Measurements from ENCODE around the gene PLXND1. TPM values are rescaled to one million over a fixed set of nuclear protein-coding genes. Genes with fewer than 3 reads are reported as not detected.

The PLXND1 gene
- total RNA-seq, 2 experiments from 2014 or later: 4.7 to 6.0 TPM

- H3K79me2 ChIP-seq (ENCODE audit: insufficient read depth, low read depth, low read length): no peaks in the 10 kb centered on the region
- H3K4me3 ChIP-seq (ENCODE audit: low read depth, low read length, poor library complexity, severe bottlenecking): no peak overlapping the region
- TF ChIP-seq CTCF (conservative IDR thresholded peaks at IDR 0.05; ENCODE audit: low read length): no peak
- TF ChIP-seq EZH2phosphoT487 (IDR thresholded peaks at IDR 0.05; ENCODE audit: borderline replicate concordance, low read depth, low read length): no peak
- H3K4me2 ChIP-seq (ENCODE audit: low read length): no peak overlapping the region
- BruUV-seq (replicated peaks): no TSS peak
- peaks cover 29% of the 10 kb centered on the region for H3K4me1 ChIP-seq (ENCODE audit: insufficient read depth, low read length, poor library complexity, severe bottlenecking)
- POLR2A ChIA-PET: no interaction called here
- H3K36me3 ChIP-seq (ENCODE audit: insufficient read depth, low read length): no peaks in the 10 kb centered on the region
- H2AFZ ChIP-seq (ENCODE audit: low read length): no peak overlapping the region
- no peaks in the 10 kb centered on the region for H4K20me1 ChIP-seq (ENCODE audit: insufficient read depth, low read length)
- intact Hi-C loops (cut with micrococcal nuclease; ENCODE audit: unreplicated experiment): no loop called here
- CTCF ChIA-PET (ENCODE audit: unreplicated experiment): no interaction called here
- DNase-seq (ENCODE audit: low spot score): no peak
- H3K9me3 ChIP-seq (ENCODE audit: low read length): no peaks in the 10 kb centered on the region
- H3K9me2 ChIP-seq (ENCODE audit: insufficient read depth, low read length): no peaks in the 10 kb centered on the region
- no peak overlapping the region for H3K27ac ChIP-seq (ENCODE audit: low read depth, low read length, poor library complexity, severe bottlenecking)
Measured at GRCh38 chr3:129590215-129590614, 16.3 kb downstream of the PLXND1 start.

- CTCF ChIA-PET (ENCODE audit: unreplicated experiment): no interaction called here
Measured at GRCh38 chr3:129587566-129588210, 18.8 kb downstream of the PLXND1 start.

GRCh38 chr3:129586746-129587430 lies 19.6 kb downstream of the PLXND1 start:
- H3K4me1 ChIP-seq (ENCODE audit: insufficient read depth, low read length, poor library complexity, severe bottlenecking): peaks cover 16% of the 10 kb centered on the region
- intact Hi-C loops (cut with micrococcal nuclease; ENCODE audit: unreplicated experiment): no loop called here
- H3K4me3 ChIP-seq (ENCODE audit: low read depth, low read length, poor library complexity, severe bottlenecking): no peak overlapping the region
- no peaks in the 10 kb centered on the region for H4K20me1 ChIP-seq (ENCODE audit: insufficient read depth, low read length)
- no peak for DNase-seq (ENCODE audit: low spot score)
- H3K36me3 ChIP-seq (ENCODE audit: insufficient read depth, low read length): no peaks in the 10 kb centered on the region
- no peak overlapping the region for H3K27ac ChIP-seq (ENCODE audit: low read depth, low read length, poor library complexity, severe bottlenecking)
- no peaks in the 10 kb centered on the region for H3K9me3 ChIP-seq (ENCODE audit: low read length)
- no peak for TF ChIP-seq EZH2phosphoT487 (IDR thresholded peaks at IDR 0.05; ENCODE audit: borderline replicate concordance, low read depth, low read length)
- no peak for TF ChIP-seq CTCF (conservative IDR thresholded peaks at IDR 0.05; ENCODE audit: low read length)
- CTCF ChIA-PET (ENCODE audit: unreplicated experiment): no interaction called here
- H3K4me2 ChIP-seq (ENCODE audit: low read length): no peak overlapping the region
- no peaks in the 10 kb centered on the region for H3K79me2 ChIP-seq (ENCODE audit: insufficient read depth, low read depth, low read length)
- H3K9me2 ChIP-seq (ENCODE audit: insufficient read depth, low read length): no peaks in the 10 kb centered on the region
- POLR2A ChIA-PET: no interaction called here
- no peak overlapping the region for H2AFZ ChIP-seq (ENCODE audit: low read length)
- BruUV-seq (replicated peaks): no TSS peak

More at GRCh38 chr3:129587566-129588210, 18.8 kb downstream of the PLXND1 start:
- H3K36me3 ChIP-seq (ENCODE audit: insufficient read depth, low read length): no peaks in the 10 kb centered on the region
- H3K79me2 ChIP-seq (ENCODE audit: insufficient read depth, low read depth, low read length): no peaks in the 10 kb centered on the region
- H2AFZ ChIP-seq (ENCODE audit: low read length): no peak overlapping the region
- H4K20me1 ChIP-seq (ENCODE audit: insufficient read depth, low read length): no peaks in the 10 kb centered on the region
- peaks cover 19% of the 10 kb centered on the region for H3K4me1 ChIP-seq (ENCODE audit: insufficient read depth, low read length, poor library complexity, severe bottlenecking)
- H3K9me3 ChIP-seq (ENCODE audit: low read length): no peaks in the 10 kb centered on the region
- no peak overlapping the region for H3K27ac ChIP-seq (ENCODE audit: low read depth, low read length, poor library complexity, severe bottlenecking)
- no peak overlapping the region for H3K4me2 ChIP-seq (ENCODE audit: low read length)
- DNase-seq (ENCODE audit: low spot score): no peak
- POLR2A ChIA-PET: no interaction called here
- no peak for TF ChIP-seq EZH2phosphoT487 (IDR thresholded peaks at IDR 0.05; ENCODE audit: borderline replicate concordance, low read depth, low read length)
- H3K4me3 ChIP-seq (ENCODE audit: low read depth, low read length, poor library complexity, severe bottlenecking): no peak overlapping the region
- no peaks in the 10 kb centered on the region for H3K9me2 ChIP-seq (ENCODE audit: insufficient read depth, low read length)
- intact Hi-C loops (cut with micrococcal nuclease; ENCODE audit: unreplicated experiment): no loop called here
- no TSS peak for BruUV-seq (replicated peaks)
